HL-60/S4 (cell line): ENCODE results near the gene HM13.
"Not testable (repeated sequence)": the region's sequence is repeated elsewhere in the genome, so short reads cannot be mapped to it uniquely, and the experiment has no call there.

ENCODE experiments used
- in situ Hi-C: fragments of 300-500 bp; cut with MboI; formaldehyde crosslinking; loops from 2 replicates; pipeline ENCODE4 v1.14.3; 2022; ENCODE audit warnings: low sequenced_read_pairs

HM13 gene

DNA sequence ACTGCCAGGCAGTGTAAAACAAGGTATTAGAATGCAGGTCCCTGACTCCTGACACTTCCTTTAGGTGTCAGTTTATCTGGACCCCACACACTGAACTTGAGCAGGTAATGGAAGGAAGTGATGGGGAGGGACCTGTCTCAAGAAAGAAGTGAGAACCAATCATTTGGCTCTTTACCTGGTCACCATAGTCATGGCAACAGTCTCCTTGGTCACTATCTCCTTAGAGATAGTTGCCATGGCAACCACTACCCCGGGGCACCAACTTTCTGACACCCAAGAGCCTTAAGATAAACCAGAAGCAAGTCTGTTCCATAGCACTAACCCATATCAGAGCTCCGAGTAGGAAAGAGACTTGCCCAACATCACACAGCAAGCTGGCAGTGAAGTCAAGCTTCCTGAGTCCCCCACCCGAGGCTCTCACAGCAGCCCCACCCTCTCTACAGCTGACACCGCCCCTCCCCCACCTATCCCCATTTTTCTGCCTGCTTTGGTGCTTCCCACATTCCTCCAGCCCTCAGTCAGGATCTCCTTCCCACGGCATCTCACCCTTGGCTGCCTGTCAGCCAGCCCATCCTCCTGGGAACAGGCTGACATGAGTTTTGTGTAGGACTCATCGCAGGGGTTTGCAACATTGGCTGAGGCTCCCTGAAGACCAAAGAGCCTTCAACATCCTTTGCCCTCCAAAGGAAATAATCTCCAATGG lies 16.3 kb upstream of the HM13 start:
- in situ Hi-C loops, result no loop called here

DNA sequence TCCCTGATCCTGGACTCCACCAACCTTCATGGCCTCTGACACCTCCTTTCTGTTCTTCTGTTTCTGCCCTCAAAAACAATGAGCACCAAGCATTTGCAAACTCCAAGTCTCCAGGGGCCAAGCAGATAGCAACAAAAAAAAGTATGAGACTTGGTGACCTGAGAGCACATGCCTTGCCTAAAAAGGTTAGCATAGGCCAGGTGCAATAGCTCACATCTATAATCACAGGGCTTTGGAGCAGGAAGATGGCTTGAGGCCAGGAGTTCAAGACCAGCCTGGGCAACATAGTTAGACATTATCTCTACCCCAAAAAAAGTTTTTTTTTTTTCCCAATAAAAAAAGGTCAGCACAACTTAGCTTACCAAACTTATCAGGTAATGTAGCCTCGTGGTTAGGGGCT lies 13.7 kb upstream of the HM13 start:
- in situ Hi-C loops, result no loop called here

GRCh38 chr20:31502884-31503673 lies 11.2 kb upstream of the HM13 start:
- in situ Hi-C loops, result not testable (repeated sequence)

DNA sequence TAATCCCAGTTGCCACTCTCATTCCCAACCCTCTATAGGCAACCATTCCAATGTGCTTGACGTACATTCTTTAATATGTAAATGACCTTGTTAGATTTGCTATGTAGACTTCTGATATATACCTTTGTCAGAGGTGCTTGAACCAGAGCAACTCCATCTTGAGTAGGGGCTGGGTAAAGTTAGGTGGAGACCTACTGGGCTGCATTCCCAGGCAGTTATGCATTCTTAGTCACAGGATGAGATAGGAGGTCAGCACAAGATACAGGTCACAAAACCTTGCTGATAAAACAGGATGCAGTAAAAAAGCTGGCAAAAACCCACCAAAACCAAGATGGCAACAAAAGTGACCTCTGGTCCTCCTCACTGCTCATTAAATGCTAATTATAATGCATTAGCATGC lies 8.3 kb upstream of the HM13 start:
- in situ Hi-C loops, result no loop called here

DNA sequence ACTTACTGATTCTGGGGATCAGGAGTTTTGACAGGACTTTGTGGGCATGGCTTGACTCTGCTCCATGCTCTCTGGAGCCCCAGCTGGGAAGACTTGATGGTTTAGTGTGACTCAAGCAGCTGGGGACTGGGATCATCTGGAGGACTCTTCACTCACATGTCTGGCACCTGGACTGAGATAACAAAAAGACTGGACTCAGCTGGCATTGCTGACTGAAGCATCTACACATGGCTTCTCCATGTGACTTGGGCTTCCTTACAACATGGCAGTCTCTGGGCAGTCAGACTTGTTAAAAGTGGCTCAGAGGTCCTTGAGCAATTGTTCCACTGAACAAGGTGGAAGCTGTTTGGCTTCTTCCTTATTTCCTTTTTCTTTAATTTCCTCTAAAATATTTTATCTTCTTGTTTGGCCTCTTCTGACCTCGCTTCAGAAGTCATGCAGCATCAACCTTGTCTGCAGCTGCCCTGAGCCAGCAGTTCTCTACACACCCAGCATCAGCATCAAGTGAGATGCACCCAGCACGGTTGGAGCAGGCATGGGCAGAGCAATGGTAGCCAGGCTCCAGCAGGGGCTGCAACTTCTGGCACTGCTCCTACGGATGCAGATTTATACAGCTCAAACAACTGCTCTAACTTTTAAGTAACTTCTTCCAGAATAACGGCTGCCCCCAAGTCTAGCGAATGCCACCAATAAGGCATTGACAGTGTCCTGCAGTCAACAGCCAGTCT lies 5.6 kb upstream of the HM13 start:
- in situ Hi-C loops, result no loop called here

GRCh38 chr20:31515072-31515774 lies 981 bp downstream of the HM13 start:
- in situ Hi-C loops, result no loop called here

GRCh38 chr20:31515775-31516107 lies 1.5 kb downstream of the HM13 start:
- in situ Hi-C loops, result no loop called here

GRCh38 chr20:31516166-31516565 lies 1.9 kb downstream of the HM13 start:
- in situ Hi-C loops, result no loop called here

DNA sequence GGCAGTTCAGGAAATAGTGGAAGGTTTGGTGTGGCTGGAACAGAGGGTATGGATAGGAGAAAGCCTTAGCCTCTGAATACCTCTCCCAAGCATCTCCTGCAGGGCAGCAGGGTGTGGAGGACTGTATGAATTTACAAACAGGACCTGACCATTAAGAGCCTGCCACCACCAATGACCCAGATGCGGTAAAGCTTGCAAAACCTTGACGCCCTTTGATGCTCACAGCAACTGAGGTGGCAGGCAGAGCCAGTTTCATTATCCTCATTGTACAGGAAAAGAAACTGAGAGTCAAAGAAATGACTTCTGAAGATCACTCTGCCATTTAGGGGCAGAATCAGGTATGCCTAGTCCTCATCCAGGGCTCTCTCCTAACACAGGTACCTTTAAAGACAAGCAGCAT lies 2.4 kb downstream of the HM13 start:
- in situ Hi-C loops, result no loop called here

GRCh38 chr20:31517373-31517772 lies 3.1 kb downstream of the HM13 start:
- in situ Hi-C loops, result no loop called here

- in situ Hi-C loops, result not testable (repeated sequence)
These were observed 7.0 kb downstream of the HM13 start for GRCh38 chr20:31521267-31521666.

DNA sequence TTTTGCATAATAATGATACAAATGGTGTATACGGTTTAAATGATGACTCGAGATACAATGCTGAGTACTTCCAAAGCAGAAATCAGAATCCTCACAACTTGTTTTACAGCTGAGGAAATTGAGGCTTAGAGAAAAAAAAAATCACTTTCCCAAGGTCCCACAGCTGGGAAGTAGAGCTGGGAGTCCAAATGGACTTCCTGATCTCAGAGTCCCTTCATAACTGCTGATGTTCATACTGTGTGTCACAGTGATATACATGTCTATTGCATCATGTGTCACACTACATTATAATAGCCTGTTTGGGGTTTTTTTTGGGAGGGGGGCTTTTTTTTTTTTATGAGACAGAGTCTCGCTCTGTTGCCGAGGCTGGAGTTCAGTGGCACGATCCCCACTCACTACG lies 8.5 kb downstream of the HM13 start:
- in situ Hi-C loops, result no loop called here

DNA sequence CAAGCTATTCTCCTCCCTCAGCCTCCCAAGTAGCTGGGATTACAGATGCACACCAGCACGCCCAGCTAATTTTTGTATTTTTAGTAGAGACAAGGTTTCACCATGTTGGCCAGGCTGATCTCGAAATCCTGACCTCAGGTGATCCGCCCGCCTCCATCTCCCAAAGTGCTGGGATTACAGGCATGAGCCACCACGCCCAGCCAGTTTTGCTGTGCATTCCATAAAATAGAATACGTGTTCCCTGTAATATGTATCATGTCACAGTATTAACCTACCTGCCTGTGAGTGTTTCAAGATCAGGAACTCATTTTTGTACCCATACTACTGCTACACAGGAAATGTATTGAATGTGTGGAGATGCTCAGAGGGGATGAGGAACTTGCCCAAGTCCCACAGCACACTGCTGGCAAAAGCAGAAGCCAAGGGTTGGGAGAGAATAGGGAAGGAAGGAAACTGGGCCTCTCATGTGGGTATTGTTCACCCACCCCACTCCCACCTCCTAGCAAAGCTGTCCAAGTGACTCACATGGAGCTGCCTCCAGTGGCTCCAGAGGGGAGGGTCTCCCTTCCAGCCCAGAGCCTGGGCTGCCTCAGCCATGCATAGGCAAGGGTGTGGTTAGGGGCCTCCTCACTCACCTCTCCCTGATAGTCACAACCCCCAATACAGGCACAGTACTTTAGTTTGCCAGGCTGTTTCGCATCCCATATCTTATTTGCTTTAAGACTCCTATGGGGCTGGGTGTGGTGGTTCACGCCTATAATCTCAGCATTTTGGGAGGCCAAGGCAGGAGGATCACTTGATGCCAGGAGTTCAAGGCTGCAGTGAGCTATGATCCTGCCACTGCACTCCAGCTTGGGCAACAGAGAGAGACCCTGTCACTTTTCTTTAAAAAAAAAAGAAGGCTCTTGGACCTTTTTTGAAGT lies 9.4 kb downstream of the HM13 start:
- in situ Hi-C loops, result no loop called here

DNA sequence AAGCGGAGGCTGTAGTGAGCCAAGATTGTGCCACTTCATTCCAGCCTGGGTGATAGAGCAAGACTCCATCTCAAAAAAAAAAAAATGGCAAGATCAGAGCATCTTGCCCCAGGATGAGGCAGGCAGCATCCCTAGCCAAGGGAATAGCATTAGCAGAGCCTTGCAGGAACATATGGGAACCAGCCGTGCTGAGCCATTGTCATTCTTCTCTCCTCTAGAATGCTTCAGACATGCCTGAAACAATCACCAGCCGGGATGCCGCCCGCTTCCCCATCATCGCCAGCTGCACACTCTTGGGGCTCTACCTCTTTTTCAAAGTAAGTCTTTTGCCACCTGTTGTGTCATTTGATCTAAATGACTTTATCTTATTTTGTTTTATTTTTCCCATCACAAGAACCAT lies 13.0 kb downstream of the HM13 start:
- in situ Hi-C loops, result no loop called here

GRCh38 chr20:31535298-31535697 lies 21.1 kb downstream of the HM13 start:
- in situ Hi-C loops, result no loop called here

GRCh38 chr20:31536575-31536974 lies 22.3 kb downstream of the HM13 start:
- in situ Hi-C loops, result no loop called here

- in situ Hi-C loops, result no loop called here
These were observed 23.1 kb downstream of the HM13 start for GRCh38 chr20:31537116-31537871.

DNA sequence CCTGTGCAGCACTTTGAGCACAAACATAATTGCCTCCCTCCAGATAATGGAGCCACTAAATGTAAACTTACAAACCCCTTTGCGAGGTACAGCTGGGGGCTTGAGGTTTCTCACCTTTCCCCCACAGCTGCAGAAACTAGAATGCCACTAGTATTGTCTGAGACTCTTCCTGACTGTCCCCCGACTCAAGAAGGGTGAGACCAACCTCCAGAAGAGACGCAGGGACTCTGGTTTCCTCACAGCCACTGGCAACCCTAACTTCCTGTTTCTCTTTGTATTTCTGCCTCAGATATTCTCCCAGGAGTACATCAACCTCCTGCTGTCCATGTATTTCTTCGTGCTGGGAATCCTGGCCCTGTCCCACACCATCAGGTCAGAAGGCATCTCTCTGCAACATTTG lies 23.6 kb downstream of the HM13 start:
- in situ Hi-C loops, result no loop called here

DNA sequence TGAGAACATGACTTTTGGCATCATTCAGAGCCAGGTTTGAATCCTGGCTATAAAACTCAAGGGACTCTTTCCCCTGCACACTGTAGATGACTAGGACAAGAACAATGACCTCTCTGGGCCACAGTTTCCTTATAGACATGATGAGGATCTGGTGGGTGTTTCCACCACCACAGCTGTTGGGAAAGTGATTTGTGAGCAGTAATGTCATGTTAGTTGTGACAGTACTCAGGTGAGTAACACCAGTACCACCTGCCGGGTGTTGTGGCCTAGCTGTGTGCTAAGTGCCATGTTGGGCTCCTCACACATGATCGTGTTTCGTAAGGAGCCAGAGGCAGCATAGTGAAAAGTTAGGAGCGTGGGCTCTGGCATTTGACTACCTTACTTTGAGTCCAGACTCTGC lies 24.1 kb downstream of the HM13 start:
- in situ Hi-C loops, result no loop called here

DNA sequence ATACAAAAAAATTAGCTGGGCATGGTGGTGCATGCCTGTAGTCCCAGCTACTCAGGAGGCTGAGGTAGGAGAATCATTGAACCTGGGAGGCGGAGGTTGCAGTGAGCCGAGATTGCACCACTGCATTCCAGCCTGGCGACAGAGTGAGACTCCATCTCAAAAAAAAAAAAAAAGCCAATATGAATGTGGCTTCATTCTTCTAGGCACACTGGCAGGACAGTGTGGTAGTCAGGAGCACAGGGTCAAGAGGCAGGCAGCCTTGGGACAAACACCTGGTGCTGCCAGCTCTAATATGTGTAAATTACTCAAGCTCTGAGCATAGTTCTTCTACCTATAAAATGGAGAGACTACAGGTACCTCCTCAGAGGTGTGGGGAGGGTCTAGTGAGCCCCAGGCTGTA lies 25.4 kb downstream of the HM13 start:
- in situ Hi-C loops, result not testable (repeated sequence)
